Stimulated activated CD4-positive, alpha-beta T cell treated with anti-CD3 and anti-CD28 coated beads, Interleukin-1b, Interleukin-23, amount 100 ng/mL, for 4 hours (primary cell): ENCODE data around the gene EXOC4.
"Not testable (repeated sequence)": the region's sequence is repeated elsewhere in the genome, so short reads cannot be mapped to it uniquely, and the experiment has no call there.

Experiments used
- DNase-seq, 2 donors: peaks; one replicate each; pipeline ENCODE4 v3.0.0-alpha.2; 2020; ENCODE audit warnings: low read depth in 2 of 2

The EXOC4 gene

DNA sequence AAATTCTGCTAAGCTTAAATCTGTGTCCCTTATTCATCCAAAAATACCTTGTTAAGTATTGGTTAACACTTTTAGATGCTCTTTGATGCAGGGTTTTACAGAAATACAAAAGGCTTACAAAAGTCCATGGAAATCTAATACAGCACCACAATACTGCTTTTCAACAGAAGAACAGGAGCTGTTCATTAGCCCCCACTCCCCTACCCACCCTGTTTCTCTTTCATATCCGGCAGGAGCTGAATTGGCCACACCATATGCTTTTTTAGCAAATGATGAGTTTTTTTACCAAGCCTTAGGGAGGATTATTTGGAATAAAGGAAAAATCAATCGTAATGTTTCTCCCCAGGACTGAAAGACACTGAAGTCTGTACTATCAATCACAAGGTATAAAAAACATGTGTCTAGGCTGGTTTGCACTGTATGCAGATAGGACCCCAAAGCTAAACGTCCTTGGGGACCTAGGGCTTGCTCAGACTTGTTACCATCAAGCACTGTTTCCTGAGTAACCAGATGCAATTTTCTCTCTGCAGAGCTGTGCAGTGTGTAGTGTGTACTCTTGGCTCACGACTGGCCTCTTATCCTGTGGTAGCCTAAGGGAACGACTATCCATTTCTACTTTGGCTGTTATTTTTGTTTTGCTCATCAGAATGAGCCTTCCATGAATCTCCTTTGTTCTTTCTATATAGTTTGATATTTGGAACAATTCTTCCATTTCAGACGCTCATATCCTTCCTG lies 731.0 kb downstream of the EXOC4 start:
- no peak for DNase-seq

DNA sequence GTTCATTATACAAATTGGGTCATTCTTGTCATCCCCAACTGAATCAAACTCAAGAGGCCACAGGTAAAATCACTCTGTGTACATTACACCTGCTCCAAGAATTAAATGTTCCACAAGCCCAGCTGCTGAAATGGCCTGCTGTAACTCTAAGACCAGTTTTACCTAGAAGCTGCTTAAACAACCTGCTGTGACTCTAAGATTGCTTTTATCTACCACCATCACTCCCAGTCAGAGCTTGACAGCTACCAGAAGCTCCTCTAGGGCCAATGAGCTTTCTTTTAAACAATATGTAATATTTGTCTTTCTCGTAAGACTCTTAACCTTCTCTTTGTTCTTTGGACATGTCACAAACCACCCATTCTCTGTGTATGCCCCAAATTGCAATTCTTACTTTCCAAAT lies 732.4 kb downstream of the EXOC4 start:
- no peak for DNase-seq

DNA sequence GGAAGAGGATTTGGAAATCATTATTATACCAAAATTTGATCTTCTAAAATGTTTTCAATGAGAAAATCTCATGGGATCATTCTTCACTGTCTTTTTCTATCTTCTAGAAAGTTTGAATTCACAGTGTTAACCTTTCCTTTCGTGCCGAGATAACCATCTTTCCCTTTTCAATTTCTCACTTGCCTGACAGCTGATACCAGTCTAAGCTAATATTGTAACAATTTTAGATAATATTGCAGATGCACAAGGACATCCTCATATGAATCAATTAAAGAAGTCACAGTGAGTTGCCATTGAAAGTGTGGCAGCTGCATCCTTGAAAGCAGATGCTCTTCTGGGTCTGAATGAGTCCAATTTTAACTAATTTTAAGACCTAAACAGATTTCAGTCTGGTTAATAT lies 734.7 kb downstream of the EXOC4 start:
- DNase-seq: no peak

DNA sequence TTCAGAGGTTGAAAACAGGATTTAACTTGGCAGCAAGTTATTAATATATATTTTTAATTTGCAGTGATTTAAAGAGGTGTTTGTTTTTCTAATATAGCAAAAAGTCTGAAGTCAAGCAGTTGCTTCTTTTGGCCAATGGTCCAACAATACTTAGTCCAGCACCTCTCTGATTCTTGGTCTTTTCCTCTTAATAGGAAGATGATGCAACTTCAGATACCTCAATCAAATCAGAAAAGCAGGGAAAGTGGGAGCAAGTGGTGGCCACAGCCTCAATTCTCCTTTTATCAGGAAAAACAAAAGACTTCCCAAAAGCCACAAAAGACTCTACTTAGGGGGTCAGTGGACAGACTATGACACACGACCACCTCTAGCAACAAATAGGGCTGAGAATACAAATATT lies 740.7 kb downstream of the EXOC4 start:
- DNase-seq: no peak

DNA sequence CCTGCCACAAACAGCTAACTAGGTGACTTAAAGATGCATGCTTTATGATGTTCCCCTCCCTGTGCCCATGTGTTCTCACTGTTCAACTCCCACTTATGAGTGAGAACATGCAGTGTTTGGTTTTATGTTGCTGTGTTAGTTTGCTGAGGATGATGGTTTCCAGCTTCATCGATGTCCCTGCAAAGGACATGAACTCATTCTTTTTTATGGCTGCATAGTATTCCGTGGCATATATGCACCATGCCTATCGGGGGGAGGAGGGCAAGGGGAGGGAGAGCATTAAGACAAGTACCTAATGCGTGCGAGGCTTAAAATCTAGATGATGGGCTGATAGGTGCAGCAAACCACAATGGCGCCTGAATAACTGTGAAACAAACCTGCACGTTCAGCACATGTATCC lies 741.2 kb downstream of the EXOC4 start:
- not testable (repeated sequence) for DNase-seq

DNA sequence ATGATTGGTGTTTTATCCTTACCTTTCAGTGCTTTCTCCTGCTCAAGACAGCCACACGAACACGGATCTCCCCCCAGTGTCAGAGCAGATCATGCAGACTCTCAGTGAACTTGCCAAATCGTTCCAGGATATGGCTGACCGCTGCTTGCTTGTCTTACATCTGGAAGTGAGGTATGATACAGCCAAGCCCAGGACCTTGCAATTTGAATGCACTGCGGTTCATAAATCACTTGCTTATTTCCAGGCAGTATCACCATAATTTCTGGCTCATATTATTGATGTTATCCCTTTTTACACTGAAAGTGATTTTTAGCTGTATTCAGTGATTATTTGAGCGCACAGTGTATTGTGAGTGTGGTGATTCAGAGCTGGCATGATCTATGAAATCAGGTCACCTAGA lies 744.6 kb downstream of the EXOC4 start:
- DNase-seq: no peak

DNA sequence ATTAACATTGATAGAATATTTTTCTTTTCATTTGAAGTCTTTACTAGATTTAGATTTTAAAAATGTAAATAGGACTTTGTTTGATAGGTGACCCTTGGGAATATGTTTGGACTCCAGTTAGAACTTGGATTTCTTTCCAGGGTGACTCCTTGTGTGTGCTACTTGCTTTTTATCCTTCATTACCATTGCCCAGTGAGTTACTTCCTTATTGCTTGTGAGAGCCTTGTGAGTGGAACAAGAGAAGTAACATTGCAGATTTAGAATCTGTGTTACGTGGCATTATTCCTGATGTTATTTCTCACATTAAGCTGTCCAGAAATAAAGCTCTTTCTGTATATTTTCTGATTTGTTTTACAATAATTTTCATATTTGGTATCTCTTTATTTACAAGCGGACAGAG lies 746.3 kb downstream of the EXOC4 start:
- DNase-seq: no peak

DNA sequence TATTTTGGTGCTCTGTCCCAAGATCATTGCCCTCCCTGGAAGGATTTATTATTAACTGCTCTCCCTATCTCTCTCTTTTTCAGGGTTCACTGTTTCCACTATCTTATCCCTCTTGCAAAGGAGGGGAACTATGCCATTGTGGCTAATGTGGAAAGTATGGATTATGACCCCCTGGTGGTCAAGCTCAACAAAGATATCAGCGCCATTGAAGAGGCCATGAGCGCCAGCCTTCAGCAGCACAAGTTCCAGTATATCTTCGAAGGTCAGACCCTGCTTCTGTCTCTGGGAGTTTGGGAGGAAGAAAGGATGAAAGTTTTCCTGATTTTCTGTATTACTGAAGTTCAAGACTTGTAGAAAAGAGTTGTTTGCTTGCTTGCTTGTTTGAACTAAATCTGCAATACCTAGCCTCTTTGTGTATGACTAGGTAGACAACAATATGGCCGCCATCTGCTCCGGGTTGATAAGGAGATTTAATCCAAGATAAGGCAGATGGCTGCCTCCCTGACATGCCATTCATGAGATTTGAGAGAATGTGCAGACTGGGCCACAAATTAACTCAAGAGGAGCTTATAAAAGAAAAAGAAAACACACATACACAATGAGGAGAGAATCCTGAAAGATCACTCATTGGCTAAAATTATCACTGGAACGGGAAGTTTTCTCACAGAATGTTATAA lies 752.1 kb downstream of the EXOC4 start:
- no peak for DNase-seq

DNA sequence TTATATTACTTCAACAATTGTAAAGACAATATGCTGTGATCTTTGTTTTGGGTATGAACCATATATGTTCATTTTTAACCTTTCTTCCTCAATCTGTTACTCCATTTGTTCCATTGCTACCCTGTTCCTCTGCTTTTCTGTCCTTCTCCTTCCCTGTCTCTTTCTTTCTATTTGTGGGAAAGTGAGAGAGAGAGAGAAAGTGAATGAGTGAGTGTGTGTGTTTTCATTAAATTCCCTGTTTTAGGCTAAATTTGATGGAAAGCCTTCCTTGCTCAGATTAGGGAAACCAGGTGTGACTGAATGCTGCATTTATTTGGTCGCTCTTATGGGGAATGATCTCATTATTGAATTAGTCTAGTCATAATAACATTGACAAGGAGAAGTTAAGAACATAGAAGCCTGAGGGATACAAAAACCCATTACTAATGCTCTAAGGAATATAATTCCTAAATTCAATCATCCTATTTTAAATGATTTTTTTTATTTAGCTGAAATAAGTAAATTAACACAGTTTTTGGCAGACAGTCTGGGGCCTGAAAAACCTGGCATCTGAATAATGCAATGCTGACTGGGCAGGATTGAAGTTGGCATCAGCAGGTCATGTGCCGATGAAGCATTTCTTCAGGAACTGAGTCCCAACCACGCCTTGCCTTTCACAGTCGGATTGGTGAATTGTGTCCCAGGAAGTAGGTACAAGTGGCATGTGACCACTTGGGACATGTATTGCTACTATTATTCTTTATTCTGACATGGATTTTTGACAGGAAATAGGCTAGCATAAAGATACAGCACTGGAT lies 756.6 kb downstream of the EXOC4 start:
- DNase-seq: no peak

DNA sequence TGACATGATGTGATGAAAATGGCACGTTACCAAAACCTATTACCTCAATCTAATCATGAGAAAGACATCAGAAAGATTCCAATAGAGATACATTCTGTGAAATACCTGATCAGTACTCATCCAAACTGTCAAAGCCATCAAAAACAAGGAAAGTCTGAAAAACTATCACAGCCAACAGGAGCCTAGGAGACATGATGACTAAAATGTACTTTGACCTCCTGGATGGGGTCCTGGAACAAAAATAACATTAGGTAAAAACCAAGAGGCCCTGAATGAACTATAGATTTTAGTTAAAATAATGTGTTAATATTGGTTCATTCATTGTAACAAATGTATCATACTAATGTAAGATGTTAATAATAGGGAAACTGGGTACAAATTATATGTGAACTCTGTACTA lies 760.4 kb downstream of the EXOC4 start:
- DNase-seq: no peak

DNA sequence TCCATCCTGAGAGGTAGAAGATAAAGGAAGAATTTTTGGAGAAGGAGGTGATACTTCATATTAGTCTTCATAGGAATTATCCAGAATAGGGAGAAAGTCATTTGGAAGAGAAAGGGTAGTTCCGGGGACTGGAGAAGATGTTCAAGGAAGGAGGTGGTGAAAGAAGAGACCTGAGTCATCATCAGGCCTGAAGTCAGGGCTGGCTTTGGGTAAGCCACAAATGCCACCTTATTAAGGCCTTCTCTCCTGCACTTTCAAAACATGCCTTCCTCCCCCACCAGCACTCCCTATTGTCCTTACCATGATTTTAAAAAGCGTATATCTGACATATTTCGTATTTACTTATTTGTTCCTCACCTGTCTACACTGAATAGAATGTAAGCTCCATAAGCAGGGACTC lies 762.1 kb downstream of the EXOC4 start:
- DNase-seq: no peak

DNA sequence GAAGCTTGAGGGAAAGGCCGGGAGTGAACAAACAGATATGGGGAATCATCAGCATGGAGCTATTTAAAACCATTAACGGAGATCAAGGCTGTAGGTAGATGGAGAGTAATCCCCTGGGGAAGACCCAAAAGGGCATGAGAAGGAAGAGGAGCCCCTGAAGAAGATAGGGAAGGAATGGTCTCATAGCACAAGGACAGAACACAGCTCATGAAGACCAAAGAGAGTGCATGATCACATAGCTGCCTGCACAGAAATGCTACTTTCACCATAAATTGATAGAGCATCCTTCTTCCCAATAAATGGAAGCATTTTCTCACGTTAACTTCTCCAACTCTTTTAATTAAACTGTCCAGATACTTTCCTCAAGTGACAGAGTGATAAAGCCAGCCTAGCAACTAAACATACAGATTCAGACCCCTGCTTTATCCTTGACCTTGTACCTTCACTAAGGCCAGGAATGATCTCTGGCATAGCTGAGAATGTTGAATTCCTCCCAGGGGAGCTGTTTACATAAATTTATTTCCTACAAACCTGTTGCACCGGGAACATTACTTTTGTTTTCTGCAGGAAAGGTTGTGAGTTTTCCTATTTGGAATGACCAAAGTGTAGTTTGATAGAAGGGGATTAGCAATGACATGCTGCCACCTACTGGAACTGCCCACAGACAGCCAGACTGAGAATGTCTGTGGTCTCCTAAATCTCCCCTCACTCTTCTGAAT lies 763.5 kb downstream of the EXOC4 start:
- DNase-seq: no peak

DNA sequence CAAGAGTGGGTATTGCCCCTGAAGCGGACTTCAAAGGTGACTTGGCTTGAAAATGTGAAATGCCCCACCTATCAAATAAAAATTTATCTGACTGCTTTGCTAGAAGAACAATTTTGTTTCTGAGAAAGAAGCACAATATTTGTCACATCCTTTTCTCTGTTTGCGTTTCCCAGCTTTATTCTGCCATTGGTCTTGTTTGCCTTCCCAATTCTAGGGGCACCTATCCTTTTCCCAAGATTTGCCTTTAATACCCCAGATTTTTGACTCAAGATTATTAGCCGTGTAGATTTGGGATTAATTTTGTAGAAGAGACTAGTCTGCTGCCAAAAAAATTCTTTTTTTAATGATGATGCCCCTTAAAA lies 764.0 kb downstream of the EXOC4 start:
- no peak for DNase-seq

DNA sequence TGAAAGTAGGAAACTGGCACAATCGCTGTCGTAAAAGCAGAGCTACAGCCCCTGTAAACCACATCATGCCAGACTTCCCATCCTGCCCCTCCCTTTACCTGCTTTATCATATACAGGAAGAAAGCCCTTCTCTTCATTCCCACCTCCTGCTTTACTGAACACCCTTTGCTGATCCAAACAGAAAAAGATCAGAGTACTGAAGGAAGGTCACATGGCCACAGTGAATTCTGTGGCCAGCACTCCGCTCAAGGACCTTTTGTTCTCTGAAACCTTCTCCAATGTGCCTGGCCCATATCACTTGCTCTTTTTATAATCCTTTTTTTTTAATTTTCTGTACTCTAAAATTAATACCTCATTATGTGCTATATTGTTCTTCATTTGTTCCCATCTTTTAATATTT lies 765.4 kb downstream of the EXOC4 start:
- DNase-seq: no peak

DNA sequence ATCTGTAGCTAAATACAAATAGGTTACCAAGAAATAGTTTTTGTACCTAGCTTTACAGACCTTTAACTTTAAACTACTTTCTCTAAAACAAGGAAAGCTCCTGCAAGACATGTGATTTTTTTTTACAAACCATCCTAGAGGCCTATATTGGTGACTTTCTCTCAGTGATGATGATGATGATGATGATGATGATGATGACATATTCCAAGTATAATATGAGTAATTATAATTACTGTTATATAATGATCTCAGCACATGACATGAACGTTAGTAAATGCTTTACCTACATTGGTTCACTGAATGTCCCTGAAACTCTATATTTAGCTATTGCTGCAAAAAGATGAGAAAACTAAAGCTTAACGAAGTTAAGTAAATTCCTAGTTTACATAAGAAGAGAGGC lies 766.4 kb downstream of the EXOC4 start:
- DNase-seq: no peak

DNA sequence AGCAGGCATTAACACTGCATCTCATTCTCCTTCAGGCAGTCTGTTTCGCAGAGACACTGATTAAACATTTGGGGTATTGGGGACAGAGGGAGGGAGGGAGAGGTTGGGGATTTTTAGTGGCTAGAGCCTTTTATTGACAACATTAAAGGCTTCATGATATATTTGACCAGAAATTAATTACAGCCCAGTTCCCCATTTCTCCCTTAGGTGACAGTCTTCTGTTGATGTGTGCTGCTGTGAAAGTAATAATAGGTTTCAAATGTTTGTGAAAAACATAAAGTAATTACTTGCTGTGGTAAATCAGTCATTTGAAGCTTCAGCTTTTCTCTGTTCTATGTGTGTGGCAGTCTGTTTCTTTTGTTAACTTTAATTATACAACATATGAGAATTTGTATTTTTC lies 769.0 kb downstream of the EXOC4 start:
- DNase-seq: no peak

DNA sequence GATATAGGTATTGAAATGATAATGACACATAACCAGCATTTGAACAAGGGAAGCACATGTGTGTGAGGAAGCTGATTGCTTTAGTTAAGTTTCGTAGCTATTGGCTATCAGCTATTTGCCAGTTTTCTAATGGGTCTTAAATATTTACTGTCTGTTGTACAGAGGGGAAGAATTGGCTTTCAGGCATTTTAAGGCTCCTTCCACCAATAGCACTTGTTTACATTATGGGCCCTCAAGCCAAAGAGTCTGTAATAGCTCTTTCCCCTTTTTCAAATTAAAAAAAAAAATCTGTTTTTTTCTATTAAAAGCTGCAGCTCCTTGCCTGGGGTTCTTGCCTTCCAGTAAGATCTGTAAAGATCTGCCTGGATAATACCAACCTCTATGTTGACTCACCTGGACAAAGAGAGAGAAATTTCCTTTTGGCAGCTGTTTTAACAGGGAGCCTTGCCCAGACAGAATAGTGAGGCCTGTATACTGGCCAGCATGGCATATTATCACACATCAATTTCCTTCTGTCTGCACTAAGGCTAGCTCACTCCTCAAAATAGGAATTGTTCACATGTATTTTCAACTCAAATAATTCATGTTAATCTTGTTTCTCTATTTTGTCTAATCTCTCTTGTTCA lies 769.5 kb downstream of the EXOC4 start:
- no peak for DNase-seq

DNA sequence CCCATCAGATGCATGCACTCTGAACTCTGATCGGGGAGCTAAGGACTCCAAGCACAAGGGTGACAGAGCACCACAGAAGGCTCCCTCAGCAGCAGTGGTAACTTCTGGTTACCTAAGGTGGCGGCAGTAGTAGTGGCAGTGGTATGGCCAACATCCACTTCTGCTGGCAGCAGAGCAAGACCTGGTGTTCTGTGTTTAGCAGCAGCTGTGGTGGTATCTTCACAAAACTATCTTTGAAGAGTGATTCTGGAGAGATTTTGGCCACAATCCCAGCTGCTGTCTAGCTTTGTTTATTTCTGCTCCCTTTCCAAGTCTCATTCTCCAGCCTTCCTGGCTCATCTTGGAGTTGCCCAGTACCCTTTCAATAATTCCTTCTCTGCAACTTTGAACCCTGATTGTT lies 771.9 kb downstream of the EXOC4 start:
- DNase-seq: no peak

DNA sequence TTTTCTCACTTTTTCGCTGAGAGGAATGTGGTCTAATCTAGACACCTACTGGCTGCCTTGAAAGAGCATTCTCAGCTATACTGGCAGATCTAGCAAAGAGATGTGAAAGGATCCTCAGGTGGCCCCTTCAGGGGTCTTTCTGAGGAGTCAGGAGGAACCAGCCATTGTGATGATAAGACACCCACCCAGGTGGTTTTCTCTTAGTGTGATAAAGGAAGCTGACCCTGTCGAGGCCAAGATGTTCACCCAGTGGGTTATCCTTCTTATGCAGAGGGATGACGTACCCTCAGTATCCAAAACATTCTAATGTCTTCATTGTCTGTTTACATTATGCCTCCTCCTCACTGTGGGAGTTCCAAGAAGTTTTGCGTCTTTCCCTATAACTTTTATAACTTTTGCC lies 776.0 kb downstream of the EXOC4 start:
- DNase-seq: no peak

DNA sequence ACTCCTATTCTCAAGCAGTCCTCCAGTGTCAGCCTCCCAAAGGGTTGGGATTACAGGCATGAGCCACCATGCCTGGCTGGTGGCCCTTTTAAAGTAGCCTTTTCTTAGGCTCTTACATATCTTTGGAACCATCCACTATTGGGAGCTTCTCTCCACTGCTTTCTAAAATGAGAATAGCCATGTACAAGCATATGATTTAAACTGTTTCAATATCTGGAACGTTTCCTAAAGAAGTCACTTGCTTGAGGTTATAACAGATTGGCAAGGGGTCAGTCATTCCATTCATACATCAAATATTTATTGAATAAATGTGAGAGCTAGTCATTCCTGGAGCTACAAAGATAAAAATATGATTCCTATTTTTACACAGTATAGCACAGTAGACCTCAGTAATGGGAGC lies 776.9 kb downstream of the EXOC4 start:
- DNase-seq: no peak

DNA sequence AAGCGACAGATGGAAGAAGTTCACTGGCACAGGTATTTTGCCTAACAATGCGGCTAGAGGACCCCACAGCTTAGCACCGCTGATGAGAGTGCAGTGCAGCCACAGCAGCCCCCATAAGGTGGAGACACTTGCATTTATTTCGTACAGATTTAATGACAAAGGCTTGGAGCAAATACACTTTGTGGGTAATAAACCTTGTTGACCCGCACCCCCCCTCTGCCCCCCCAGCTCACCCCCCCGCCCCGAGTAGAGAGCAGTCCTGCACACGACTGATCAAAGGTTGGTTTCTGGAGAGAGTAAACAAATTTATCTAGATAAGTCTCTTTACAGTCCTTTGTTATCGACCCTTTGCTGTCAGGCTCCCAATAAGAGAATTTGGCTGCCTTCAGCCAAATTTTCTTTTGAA lies 777.6 kb downstream of the EXOC4 start:
- no peak for DNase-seq
